ENCODE results near the gene SND1.

GRCh38 chr7:127911968-127912511 lies 260.0 kb downstream of the SND1 start:
- TF ChIP-seq EZH2phosphoT487 (conservative IDR thresholded peaks at IDR 0.05; ENCODE audit: low read length) (no peak), CTCF (IDR thresholded peaks at IDR 0.05; ENCODE audit: insufficient read depth, low read length, poor library complexity, severe bottlenecking) (no peak)

Data from SU-DHL-6 (cell line).